Measurements from ENCODE around the gene GMDS.

Gene GMDS

DNA sequence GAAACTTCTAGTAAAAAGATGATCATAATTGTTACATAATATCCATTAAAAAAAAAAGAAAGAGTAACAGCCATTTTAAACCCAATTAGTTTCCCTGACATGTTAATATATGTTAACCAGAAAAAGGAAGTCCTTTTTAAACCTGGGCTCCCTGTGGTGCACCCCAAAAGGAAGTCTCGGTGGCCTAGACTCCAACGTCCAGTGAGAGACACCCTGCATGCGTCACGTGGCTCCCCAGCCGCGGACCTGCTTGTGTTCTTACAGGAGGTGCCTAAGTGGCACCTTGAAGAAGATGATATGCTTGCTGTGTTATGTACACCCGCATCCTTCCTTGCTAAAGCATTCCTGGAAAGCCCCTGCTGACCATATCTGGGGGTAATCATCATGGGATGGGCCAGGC is 585.6 kb downstream of the GMDS start:
- DNase-seq = no peak

DNA sequence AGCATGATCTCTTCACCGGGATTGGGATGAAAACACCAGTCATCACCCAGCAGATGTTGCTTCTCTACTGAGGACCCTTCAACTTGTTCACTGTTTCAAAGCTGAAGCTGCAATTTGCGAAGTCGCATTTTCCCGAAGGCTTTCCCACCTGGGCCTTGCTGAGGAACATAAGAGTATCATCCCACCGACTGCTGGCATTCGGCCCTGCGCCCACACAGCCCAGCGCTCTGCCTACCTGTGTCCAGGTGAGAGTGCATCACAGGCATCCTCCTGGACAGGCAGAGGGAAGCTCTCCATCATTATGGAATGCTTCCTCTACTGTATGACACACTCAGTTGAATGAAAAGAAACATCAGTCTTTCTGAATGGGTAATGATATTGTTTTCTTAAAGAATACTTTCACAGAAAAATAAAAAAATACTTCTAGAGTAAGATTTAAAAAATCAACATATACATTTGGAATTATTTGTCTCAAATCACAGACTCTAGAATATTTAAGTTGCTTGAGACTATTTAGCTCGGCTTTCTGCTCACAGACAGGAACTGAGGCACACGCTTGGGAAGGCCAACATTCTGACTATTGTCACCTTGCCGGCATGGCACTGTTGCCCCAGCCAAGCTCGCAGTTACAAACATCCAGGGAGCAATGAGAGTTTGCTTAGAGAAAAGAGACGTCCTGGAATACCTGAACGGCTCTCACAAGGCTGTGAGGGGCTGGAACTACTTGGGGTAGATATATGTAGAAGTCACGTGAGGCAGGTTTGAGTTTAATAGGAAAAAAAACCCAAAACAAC is 587.0 kb downstream of the GMDS start:
- no peak for DNase-seq

DNA sequence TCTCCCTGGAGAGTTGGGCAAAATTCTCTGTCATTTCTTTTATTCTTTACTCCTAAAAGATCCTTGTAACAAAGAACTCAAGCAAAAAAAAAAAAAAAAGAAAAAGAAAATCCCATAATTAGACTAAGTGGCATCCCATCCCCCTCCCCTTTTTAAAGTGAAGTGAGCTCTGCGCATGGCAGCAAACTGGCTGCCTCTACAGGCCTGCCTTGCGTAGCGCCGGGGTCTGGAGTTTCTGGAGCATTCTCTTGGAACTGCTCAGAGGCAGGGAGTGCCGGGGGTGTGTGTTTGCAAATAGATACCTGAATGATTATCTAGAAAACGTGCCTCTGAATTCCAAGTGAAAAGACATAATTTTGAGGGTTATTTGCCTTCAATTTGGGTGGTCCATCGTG is 587.6 kb downstream of the GMDS start:
- DNase-seq = no peak

DNA sequence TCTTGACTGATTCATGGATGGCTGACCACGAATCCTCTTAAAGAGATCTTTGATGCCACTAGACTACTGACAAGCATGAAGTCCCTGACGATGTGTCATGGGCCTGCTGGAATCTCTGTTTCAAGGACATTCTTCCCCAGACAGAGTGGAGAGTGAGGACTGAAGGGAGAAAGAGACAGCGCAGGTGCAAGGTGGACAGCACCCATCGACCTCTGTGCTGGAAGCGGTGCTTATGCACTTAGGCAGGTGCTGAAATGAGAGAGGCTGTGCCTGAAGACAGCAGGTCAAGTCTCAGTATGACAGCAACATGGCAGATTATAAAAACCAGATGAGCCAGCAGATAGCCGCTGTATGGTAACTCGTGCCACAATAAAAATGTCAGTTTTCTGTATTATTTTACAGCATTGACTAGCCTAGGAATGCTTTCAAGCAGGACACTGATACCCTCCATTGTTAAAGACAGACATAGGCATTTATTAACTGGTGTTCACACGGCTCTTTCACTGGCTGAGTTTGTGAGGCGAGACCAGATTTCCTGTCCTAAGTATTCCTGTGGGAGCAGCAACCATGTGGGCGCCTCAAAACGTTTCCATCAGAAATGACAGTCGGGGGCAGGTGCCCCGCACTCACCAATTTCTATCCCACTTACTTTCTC is 588.2 kb downstream of the GMDS start:
- no peak for DNase-seq

DNA sequence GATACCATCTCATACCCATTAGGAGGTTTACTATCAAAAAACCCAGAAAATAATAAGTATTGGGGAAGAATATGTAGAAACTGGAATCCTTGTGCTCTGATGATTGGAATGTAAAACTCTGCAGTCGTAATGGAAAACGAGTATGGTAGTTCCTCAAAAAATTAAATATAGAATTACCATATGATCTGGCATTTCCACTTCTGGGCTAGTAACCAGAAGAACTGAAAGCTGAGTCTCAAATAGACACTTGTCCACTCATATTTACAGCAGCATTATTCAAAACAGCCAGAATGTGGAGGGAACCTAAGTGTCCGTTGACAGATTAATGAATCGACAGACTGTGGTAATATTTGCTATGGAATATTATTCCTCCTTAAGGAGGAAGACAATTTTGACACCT is 591.4 kb downstream of the GMDS start:
- no peak for DNase-seq

DNA sequence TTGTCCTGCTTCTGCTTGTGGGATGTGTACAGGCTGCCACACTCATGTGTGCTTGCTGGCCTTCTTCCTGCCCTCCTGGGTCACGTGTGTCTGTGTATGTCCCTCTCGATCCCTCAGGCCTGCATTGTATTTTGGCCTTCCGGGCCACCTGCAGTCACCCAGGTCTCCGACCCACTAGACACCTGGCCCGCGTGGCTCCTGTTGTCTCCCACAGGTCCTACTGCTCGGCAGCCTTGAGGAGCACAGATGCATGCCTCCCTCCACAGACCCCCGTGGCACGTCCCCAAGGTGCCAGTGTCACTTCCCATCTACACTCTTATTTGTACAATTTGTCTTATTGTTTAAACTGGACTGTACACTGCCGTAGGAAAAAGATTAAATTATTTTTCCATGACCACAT is 592.6 kb downstream of the GMDS start:
- DNase-seq = no peak

DNA sequence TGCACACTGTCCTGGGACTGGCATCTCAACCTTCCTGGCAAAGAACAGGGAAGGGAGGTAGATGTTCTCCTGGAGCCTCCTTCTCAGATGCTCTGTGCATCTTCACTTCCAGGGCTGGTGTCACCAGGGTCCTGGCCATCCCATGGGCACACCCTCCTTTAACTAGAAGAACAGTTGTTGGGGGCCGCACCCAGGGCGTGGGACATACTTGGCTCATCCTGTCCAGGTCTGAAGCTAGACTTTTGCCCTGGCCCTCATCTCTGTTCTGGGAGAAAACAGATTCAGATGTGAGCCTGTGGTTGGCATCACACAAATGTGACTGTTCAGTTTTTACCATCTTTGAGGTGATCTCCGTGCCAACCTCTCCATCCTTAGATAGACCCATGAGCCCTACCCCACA is 594.0 kb downstream of the GMDS start:
- DNase-seq = no peak

DNA sequence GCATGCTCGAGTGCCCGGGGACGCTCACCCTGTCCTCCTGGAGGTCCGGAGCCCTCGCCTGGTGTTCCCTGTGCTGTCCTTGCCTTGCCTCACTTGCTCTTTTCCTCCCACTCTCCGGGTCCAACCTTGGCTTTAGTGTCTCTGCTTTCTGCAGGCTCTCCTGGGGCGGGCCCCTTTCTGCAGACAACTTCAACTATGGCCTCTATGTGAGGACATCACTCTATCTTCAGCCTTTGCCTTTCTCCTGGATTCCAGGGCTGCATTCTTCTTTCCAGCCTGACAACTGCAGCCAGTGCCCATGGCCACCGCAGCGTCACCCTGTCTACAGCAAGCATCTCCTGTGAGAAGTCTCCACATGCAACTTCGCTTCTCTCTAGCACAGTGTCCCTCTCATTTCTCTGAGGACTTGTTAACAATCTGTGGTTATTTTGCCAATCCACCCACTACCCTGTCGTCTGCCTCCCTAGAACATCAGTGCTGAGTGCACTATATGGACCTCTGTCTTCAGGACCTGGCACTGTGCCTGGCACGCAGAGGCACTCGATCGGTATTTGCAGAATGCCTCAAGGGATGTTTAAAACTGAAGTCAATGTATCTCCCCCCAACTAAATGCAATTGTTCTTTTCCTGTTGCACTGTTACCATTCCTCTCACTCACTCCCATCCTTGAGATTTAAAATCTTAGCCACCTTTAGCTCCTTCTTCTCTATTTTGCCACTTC is 599.8 kb downstream of the GMDS start:
- DNase-seq = no peak

DNA sequence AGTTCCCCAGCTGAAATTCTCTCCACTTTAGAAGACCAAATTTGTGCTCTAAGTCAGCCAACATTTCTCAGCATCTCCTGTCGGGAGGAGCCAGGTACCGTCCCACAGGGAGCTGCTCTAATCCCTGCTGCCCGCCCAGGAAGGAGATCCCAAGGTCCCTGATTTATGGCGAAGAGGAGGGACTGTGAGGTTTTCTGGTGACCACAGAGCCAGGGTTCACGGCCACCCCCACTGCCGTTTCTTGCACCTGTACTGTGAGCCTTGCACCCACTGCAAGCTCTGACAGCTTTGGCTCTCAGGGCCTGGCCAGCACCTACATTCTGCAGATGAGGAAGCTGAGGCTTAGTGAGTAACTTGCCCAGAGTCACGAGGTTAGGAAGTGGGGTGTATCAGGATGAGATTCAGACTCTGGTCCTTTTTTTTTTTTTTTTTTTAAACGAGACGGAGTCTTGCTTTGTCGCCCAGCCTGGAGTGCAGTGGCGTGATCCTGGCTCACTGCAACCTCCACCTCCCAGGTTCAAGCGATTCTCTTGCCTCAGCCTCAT is 600.8 kb downstream of the GMDS start:
- no peak for DNase-seq

DNA sequence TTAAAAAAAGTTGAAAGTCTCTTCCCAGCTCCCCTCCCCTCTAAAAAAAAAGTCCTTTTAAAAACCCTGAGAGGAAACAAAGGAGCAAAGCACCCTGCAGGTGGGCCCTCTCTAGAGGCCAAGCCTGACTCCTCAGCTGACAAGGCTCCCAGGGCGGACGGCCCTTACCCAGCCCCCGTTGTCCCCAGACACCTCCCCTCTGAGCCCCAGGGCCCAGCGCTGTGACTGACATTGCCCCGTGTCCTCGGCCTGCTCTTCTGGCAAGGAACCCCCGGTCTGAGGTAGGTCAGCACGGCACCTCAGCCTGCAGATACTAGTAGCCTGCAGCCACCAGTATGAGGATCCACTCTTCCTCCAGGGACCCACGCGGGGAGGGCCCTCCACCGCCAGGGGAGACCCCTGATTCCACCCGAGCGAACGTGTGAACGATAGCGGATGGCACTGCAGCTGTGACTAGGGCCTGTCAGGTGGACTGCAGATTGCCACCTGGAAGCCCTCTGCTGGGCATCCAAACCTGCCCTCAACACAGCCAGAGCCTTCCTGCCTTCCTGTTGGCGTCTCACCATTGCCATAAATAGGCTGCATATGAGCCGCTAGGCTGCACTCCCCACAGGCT is 601.5 kb downstream of the GMDS start:
- DNase-seq = no peak

DNA sequence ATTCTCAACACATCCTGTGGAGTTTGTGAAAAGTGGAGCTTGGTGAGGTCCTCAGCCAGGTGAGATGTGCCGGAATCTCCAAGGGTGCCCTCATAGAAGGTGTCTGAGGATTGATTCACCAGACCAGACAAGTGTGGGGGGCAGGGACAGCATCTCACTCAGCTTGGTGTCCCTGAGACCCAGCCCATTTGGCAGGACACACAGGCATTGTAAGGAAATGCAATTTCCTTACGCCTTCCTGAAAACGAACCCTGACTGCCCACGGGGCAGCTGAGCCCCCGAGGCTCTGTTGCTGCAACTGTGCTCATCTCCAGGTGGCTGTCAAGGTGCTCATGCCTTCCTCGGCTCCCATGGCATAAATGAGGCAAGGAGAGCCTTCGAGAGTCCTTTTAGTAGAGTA is 602.3 kb downstream of the GMDS start:
- no peak for DNase-seq

DNA sequence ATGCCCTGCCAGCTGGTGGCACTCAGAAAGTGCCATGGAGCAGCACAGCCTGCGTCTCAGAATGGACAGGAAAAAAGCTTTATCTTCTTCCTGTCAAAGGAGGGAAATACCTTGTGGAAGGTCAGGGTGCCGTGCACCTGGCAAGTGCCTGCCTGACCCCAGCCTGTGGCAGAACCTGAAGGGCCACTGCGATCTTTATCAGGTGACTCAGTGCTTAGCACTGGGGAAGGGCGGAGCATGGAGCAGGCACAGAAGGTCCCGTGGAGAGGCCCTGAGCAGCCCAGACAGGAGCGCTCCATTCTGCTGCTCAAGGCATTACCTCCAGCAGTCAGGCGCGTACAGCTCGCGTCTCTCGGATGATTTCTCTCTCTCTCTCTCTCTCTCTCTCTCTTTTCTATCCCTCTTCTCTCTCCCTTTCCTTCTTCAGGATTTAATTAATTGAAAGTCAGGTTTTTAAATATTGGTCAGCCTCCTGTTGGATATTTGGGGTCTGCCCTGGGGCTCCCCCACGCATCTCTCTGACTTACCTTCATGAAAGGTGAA is 604.0 kb downstream of the GMDS start:
- no peak for DNase-seq

DNA sequence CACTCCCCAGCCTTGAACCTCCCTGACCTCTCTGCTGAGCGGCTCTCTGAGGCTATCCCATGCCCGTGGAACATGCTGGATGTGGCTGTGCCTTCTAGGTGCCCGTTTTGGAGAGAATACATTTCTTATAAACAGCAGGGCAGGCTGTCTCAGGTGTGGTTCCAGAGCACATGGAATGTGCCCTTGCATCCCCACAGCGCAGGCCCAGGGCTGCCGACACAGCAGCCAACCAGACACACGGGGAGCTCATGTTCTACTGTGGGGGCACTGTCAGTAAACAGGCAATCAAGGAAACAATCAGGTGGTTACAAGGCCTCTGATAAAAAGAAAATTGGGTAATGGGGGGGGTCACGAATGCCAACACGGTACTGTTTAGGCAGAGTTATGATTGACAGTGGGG is 604.9 kb downstream of the GMDS start:
- no peak for DNase-seq

DNA sequence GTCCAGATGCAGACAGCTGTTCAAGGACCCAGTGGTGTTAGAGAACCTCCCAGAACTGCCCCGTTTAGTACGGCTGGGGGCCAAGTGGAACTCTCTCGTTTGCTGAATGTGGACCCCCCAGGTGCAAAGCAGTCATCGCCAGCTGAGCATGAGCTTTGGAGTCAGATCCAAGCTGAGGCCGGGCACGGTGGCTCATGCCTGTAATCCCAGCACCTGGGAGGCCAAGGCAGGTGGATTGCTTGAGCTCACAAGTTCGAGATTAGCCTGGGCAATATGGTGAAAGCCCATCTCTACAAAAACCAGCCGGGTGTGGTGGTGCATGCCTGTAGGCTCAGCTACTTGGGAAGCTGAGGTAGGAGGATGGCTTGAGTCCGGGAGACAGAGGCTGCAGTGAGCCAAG is 606.0 kb downstream of the GMDS start:
- no peak for DNase-seq

DNA sequence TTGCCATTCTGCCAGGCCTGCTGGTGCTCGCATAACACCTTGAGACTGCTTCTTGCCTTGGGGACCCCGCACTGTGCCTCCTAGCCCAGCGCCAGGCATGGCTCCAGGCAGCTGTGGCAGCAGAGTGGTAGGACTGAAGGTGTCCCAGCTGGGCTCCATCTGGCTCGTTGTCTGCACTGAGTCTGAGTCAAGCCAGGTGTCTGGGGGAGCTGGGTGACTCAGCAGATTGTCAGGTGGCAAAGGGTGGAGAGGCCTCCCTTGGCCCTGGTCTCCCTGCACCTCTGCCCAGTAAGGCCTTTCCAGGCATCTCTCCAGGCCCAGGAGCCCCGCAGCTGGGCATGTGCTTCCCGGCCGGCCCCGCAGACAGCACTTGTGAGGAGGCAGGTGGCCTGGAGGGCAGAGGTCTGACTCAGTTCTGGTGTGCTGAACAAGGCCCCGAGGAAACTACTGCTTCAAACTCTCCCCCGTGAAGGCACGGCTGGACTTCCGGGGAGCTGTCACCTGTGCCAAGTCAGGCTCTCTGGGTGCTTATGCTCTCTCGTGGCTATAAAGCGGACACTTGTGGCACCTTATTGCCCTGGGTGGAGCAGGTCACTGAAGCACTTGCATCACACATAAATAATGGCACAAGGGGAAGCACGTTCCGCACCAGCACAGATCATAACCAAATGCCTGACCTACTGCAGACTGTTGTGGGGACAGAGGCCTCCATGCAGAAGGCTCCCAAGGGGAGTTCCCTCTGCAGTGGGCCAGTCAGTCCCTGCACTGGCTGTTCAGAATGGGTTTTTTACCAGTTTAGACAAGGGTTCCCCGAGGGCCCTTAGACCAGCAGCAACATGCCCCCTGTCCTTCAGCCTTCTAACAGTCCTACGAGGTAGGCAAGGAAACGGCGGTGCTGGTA is 608.2 kb downstream of the GMDS start:
- DNase-seq = no peak

DNA sequence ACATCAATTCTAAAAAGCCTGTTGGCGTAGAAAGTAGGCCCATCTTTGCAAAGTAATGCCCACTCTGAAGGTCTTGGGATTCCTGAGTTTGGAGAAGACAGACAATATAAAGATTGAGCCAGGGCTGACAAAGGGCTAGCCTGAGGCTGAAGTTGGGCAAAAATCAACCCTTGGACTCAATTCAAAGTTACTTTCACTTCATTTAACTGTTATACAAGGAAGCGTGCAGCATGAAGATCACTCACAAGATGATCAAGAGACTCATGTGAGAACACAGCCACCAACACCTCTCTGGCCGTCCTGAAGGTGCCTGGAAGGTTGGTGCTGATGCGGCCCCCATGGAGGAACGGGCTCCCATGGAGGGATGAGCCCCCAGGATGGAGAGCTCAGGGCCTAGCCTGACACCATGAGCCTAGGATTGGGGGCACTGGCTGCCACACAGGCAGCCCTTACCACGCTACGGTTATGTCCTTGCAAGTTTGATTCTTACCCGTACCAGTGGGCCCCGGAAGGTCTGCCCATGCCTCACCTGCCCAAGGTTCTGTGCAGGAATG is 609.1 kb downstream of the GMDS start:
- DNase-seq = no peak

DNA sequence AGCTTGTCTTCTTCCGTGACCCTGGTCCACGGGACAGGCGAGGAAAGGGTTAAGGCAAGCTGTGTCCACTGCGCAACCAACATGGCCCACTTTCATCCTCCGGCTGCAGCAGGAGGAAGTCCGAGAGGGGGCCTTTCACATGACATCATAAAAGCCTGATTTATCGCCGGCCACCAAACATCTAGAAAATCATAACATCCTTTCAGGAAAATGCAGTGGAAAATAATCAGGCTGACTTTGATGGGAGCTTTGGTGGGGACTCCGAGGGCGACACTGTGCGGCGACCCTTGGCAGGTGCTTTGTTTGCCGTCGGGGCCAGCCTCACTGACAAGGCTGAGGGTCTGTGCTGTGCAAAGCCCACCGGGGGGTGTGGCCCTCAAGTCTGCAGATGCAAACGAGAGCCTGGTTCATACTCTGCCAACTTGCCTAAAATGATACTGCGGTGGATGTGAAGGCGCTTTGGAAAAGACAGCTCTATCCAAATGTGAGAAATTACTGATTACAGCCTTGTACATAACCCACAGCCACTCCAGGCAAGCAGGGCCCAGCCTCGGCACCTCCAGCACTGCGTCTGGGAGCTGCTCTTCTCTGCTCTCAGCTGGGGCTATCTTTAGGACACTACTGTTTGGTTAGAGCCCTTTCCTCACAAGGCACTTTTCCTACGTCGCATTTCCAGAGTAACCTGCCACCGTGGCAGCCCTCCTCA is 609.9 kb downstream of the GMDS start:
- DNase-seq = no peak

DNA sequence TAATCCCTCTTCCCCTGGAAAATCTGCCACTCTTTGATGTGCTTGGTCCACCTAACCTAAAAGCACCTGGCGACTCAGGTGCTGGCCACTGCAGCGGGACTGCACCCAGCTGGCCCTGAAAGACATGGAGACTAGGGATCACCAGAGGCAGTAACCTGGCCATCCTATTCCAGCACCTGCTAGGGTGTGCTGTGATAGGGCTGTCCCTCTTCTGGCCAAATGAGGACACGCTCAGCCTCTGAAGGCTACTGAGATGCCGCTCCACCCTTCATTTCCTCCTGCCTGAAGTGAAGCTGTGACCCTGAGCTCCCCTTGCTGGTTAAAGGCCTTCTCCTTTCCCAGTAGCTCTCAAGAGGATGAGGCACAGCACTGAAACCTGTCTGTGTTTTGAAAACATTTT is 611.3 kb downstream of the GMDS start:
- no peak for DNase-seq

DNA sequence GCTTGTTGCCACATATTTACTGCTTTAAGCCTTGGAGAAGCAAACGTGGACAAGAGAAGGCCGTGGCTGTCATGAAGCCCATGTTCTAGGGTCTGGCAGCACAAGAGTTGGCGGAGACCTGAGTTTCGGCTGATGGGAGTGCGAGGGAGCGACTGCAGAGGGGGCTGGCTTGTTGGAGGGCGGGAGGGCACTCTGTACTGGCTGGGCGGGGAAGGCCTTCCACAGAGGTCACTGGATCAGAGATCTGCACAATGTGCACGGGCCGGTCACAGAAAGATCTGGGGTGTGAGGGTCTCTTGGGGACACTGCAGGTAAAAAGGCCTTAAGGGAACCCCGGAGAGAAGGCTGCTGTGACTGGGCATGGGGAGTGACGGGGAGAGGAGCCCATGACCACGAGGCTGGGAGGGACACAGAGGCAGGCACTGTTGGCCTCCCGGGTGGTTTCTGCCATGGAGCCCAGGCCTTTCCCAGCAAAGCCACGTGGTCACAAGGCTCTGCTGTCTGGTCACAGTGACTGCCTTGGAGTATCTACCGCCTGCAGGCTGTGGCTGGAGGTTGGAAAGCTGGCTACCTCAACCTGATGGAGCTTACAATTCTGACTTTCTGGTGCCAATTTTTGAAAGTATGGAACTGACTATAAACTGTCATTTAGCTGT is 611.9 kb downstream of the GMDS start:
- DNase-seq = no peak

Measured in amygdala (tissue), 56 donors.